NCI-H1436 treated with DMSO at 0.1 percent for 48 hours (cell line): ENCODE results near the gene GPRC5B.

Experiments
- DNase-seq: peaks from one replicate; lab custom pipeline; 2025; lab: John Stamatoyannopoulos, UW

Gene GPRC5B

GRCh38 chr16:19898166-19898565 lies 13.5 kb upstream of the GPRC5B start:
- DNase-seq, result no peak

DNA sequence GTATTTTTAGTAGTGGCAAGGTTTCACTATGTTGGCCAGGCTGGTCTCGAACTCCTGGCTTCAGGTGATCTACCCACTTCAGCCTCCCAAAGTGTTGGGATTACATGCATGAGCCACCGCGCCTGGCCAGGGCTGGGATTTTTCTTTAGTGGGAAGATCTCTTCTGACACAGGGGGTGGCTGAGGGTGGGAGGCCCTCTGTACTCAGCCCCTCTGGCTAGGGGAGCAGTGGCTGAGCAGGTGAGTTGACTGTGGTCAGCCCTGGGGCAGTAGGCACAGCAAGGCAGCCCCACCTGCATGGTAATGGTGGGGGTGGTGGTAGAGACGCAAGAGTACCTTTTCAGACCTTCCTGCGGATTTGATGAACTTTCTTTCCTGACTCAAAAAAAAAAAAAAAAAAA lies 12.3 kb upstream of the GPRC5B start:
- DNase-seq, result no peak

DNA sequence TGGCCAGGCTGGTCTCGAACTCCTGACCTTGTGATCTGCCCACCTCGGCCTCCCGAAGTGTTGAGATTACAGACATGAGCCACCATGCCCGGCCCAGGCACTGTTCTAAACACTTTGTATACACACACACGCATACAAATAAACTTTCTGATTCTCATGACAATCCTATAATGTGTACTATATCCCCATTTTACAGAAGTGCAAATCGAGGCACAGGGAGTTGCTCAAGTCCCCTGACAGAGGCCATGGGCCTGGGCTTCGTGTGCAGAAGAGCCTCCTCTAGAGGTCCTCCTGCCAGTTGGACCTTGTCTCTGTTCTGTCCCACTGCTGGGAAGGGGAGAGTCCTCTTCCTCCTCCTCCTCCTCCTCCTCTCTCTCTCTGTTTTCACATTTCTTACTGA lies 9.9 kb upstream of the GPRC5B start:
- no peak for DNase-seq

GRCh38 chr16:19892902-19893301 lies 8.3 kb upstream of the GPRC5B start:
- DNase-seq, result no peak

- DNase-seq, result no peak
Measured at GRCh38 chr16:19890901-19891300, 6.3 kb upstream of the GPRC5B start.

GRCh38 chr16:19888834-19889233 lies 4.2 kb upstream of the GPRC5B start:
- no peak for DNase-seq

DNA sequence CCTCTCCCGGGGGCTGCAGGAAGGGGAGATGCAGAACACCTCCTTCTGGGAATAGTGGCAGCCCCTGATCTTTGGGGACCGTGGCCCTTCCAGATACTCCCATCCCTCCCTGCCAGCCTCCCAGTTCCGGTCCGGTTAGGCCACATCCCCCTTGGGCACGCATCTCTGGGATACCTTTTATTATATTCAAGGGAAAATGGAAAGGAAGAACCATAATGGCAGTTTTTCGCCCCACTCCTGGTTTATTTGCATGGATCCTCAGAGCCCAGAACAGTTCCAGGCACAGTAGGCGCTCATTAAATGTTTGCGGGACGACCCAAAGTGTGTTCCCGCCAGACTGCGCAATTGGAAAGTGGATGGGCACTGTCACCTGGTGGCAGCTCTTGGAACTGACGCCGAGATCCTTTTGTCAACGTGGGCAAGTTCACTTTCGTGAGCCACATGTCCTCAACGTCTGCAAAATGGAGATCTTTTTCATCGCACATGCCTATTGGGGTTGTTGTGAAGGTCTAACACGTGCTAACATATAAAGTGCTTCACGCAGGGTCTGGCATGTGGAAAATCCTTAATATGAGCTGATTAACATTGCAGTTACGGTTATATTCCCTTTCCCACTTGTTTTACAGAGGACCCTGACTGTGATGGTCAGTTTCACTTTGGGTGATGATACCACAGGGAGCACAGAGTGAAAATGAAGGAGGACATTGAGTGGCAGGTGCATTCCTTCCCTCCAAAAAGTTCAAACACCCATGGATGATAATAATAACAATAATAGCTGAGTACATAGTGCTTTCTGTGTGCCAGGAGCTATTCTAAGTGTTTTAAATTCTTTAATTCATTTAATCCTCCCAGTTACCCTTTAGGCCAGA lies 1.7 kb upstream of the GPRC5B start:
- DNase-seq, result no peak

DNA sequence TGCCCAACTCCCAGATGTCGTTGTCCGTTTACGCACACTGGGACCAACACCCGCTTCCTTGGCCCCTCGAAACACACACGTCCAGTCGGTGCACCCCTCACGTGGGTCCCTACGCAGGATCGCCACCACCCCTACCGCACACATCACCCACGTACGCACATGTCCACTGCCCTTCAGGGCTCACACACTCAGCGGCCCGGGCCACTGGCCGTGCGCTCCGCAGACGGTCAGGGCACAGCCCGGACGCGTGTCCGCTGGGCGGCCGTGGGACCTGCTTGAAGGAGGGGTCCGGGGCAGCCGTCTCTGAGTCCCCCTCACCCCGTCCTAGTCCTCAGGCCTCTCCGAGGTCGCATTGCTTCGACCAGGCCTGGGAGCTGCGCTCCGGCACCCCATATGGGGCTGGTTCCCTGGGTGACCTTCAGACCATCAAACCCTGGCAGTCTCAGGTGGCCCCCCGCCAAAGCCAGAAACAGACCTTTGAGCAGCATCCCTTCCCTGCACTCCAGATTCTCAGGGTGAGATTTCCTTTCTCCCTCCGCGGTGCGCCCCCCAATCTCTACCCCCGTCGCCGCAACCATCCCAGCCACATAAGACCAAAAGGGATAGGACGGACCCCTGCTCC lies 914 bp upstream of the GPRC5B start:
- no peak for DNase-seq

DNA sequence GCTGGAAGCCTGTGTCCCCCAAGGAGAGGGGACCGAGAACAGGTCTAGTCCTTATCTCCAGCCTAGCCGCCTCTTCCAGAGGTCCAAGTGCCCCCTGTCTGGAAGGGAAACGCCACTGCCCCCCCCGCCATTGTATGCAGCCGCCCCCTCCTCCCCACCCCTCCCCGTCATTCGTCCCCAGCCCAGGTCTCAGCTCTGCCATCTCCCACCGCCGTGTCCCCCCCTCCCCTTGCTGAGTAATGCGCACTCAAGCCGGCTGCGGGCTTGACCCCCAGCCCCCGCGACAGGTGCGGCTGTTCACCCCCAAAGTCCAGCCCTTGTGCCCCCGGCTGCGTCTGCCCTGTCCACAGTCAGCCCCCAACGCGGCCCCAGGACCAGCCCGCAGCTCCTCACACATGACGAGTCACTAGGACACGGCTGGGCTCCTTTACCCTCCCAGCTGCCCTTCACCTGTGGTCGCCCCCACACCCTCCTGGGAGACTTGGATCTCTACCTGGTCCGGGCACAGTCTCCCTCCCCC lies 622 bp downstream of the GPRC5B start:
- DNase-seq, result no peak

- no peak for DNase-seq
Measured at GRCh38 chr16:19883296-19883965, 1.2 kb downstream of the GPRC5B start.

DNA sequence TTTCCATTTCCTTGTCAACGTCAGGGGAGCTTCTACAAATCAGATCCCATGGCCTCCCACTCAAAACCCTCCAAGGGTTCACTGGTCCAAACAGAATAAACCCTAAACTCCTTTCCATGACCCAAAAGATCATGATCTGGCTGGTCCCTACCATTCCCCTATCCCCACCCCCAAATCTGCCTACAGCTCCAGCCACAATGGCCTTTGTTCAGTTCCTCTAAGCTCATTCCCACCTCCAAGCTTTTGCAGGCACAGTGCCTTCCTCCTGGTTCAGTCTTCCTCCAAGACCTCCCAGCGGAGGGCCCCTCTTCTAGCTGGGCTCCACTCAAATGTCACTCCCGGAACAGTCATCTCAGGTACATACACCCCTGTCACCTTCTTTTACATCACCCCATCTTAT lies 2.0 kb downstream of the GPRC5B start:
- no peak for DNase-seq

- no peak for DNase-seq
Measured at GRCh38 chr16:19882186-19882585, 2.5 kb downstream of the GPRC5B start.

DNA sequence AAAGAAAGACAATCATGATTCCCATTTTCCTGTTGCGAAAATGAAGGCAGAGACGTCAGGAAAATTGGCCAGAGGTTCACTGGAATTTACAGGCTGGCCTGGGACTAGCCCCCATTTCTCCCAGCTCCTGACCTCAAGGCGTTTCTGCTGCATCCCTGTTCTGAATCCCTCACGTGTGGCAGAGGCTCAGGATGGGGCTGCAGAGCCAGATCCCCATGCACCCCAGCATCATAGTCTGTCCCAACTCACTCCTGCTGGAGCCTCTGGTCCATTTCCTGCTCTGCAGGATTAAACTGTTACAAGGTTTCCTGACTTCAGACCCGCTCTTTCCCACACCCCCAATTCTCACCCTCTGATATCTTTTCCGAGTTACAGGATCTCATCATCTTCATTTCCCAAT lies 2.9 kb downstream of the GPRC5B start:
- DNase-seq, result no peak

GRCh38 chr16:19881028-19881427 lies 3.6 kb downstream of the GPRC5B start:
- DNase-seq, result no peak

- peak; percentile 65 for DNase-seq
Measured at GRCh38 chr16:19879241-19879792, 5.3 kb downstream of the GPRC5B start.

- DNase-seq, result no peak
Measured at GRCh38 chr16:19878757-19879156, 5.9 kb downstream of the GPRC5B start.

- DNase-seq, result no peak
Measured at GRCh38 chr16:19876501-19877059, 8.1 kb downstream of the GPRC5B start.

DNA sequence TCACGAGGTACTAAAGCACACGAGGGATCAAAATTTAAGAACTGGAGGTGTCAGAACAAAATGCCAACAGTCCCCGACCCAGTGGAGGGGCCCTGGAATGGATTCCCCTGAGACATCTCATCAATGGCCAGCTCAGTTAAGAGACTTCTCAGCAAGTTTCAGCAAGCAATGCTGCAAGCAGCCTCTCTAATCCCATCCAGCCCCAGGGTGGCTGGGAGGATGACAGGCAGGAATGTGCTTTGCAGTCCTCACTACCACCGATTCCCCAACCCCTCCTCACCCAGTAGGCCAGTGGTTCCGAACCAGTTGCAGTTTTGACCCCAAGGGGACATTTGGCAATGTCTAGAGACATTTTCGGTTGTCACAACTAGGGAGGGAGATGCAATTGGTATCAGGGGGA lies 8.7 kb downstream of the GPRC5B start:
- DNase-seq, result no peak

GRCh38 chr16:19874851-19875546 lies 9.6 kb downstream of the GPRC5B start:
- DNase-seq, result no peak

GRCh38 chr16:19874026-19874425 lies 10.6 kb downstream of the GPRC5B start:
- no peak for DNase-seq

GRCh38 chr16:19872935-19873334 lies 11.7 kb downstream of the GPRC5B start:
- no peak for DNase-seq
